ENCODE results near the gene IGSF3. TPM values are rescaled to one million over a fixed set of nuclear protein-coding genes. Genes with fewer than 3 reads are reported as not detected.

Gene IGSF3
- total RNA-seq, 2 donors from 2014 or later, result 21.4 to 30.6 TPM

DNA sequence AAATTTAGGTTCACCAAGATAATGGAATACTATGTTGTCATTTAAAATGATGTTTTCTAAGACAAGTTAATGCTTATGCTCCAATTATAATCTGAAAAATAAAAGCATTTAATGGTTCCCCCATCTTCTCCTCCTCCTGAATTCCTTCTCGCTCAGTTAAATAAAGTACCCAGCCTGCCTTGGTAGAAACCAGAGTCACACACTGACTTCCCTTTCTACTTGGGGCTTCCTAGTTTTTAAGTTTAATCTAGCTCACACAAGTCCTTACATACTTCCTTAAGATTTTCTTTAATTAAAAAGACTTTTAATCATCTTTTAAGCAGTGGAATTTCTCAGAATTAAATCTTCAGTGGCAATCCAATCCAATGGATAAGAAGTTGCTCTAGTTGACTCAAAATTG, 129.6 kb downstream of the IGSF3 start:
- Histone ChIP-seq H3K4me3 (no peak overlapping the region), H3K4me1 (no peaks in the 10 kb centered on the region), H3K36me3 (no peaks in the 10 kb centered on the region), H3K27me3 (no peaks in the 10 kb centered on the region), H3K27ac (no peak overlapping the region), H3K9me3 (no peaks in the 10 kb centered on the region), H3K9ac (ENCODE audit: low read depth in 2 of 2, low read length in 2 of 2) (no peak overlapping the region)
- TF ChIP-seq, protein P1, sequence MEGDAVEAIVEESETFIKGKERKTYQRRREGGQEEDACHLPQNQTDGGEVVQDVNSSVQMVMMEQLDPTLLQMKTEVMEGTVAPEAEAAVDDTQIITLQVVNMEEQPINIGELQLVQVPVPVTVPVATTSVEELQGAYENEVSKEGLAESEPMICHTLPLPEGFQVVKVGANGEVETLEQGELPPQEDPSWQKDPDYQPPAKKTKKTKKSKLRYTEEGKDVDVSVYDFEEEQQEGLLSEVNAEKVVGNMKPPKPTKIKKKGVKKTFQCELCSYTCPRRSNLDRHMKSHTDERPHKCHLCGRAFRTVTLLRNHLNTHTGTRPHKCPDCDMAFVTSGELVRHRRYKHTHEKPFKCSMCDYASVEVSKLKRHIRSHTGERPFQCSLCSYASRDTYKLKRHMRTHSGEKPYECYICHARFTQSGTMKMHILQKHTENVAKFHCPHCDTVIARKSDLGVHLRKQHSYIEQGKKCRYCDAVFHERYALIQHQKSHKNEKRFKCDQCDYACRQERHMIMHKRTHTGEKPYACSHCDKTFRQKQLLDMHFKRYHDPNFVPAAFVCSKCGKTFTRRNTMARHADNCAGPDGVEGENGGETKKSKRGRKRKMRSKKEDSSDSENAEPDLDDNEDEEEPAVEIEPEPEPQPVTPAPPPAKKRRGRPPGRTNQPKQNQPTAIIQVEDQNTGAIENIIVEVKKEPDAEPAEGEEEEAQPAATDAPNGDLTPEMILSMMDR (IDR thresholded peaks at IDR 0.05), result no peak
- no peak for DNase-seq
- intact Hi-C loops (cut with DNase I), result no loop called here

DNA sequence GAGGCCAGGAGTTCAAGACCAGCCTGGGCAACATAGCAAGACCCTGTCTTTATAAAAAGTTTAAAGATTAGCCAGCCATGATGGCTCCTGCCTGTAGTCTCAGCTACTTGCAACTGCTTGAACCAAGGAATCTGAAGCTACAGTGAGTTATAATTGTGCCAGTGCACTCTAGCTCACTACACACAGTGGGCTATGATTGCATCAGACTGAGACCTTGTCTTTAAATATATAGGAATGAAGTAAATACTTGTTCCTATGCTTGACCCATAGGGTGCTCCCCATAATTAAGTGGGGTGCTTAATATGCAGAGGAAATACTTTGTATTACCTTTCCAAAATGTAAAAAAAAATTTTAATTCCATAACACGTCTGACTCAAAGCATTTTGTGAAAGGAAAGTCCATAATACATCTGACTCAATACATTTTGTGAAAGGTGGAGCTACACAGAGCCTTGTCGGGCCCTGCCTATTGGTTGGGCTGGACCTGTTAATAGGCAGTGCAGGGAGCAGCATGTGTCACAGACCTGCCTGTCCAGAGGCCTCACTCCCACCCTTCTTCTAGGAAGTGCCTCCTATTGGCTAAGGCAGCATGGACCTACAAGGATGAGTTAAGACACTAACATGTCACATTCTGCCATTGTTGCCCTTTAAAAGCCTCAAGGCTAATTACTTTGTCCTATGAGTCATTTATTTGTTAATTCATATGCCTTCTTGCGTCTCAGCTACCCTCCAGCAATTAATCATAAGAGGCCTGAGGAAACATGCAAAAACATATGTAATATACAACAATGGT, 130.3 kb downstream of the IGSF3 start:
- DNase-seq, result no peak
- Histone ChIP-seq H3K4me3 (no peak overlapping the region), H3K27me3 (no peaks in the 10 kb centered on the region), H3K9ac (ENCODE audit: low read depth in 2 of 2, low read length in 2 of 2) (no peak overlapping the region), H3K27ac (no peak overlapping the region), H3K4me1 (no peaks in the 10 kb centered on the region), H3K36me3 (no peaks in the 10 kb centered on the region), H3K9me3 (no peaks in the 10 kb centered on the region)
- intact Hi-C loops (cut with DNase I), result no loop called here
- TF ChIP-seq, protein P1 (IDR thresholded peaks at IDR 0.05), result no peak

GRCh38 chr1:116534014-116534739, 133.4 kb downstream of the IGSF3 start:
- Histone ChIP-seq H3K27me3 (no peaks in the 10 kb centered on the region), H3K9me3 (no peaks in the 10 kb centered on the region), H3K4me3 (no peak overlapping the region), H3K4me1 (no peaks in the 10 kb centered on the region), H3K27ac (no peak overlapping the region), H3K36me3 (no peaks in the 10 kb centered on the region), H3K9ac (ENCODE audit: low read depth in 2 of 2, low read length in 2 of 2) (no peak overlapping the region)
- TF ChIP-seq, protein P1 (IDR thresholded peaks at IDR 0.05), result no peak
- DNase-seq, result no peak
- intact Hi-C loops (cut with DNase I), result no loop called here

DNA sequence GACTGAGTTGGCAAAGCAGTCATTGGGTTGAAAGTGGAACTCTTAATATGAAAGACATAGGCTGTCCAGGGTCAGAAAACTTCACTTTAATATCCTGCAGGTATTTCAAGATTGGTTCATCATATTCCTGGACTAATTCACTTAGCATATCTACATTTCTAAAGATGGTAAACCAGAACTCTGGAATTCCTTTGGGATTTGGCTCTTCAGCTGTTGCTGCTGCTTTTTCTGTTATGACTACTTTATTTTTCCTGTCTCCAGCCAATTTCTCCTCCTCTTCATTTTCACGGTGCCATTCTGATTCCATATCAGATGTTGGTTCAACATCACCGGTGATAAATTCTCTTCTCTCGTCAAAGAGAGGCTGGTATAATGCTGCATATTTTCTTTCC, 134.1 kb downstream of the IGSF3 start:
- H3K9me3 ChIP-seq, result no peaks in the 10 kb centered on the region
- H3K9ac ChIP-seq (ENCODE audit: low read depth in 2 of 2, low read length in 2 of 2), result no peak overlapping the region
- TF ChIP-seq, protein P1 (IDR thresholded peaks at IDR 0.05), result no peak
- no peaks in the 10 kb centered on the region for H3K36me3 ChIP-seq
- H3K27ac ChIP-seq, result no peak overlapping the region
- no peak overlapping the region for H3K4me3 ChIP-seq
- H3K4me1 ChIP-seq, result no peaks in the 10 kb centered on the region
- H3K27me3 ChIP-seq, result no peaks in the 10 kb centered on the region
- DNase-seq, result no peak
- intact Hi-C loops (cut with DNase I), result no loop called here

- no peak overlapping the region for H3K9ac ChIP-seq (ENCODE audit: low read depth in 2 of 2, low read length in 2 of 2)
- no peaks in the 10 kb centered on the region for H3K4me1 ChIP-seq
- H3K27ac ChIP-seq, result no peak overlapping the region
- no peaks in the 10 kb centered on the region for H3K27me3 ChIP-seq
- intact Hi-C loops (cut with DNase I), result no loop called here
- H3K4me3 ChIP-seq, result no peak overlapping the region
- no peaks in the 10 kb centered on the region for H3K9me3 ChIP-seq
- no peaks in the 10 kb centered on the region for H3K36me3 ChIP-seq
- no peak for DNase-seq
- TF ChIP-seq, protein P1 (IDR thresholded peaks at IDR 0.05), result no peak
Measured at GRCh38 chr1:116532671-116533428, 134.7 kb downstream of the IGSF3 start.
